ENCODE results near the gene DEPDC5.

DEPDC5 gene

DNA sequence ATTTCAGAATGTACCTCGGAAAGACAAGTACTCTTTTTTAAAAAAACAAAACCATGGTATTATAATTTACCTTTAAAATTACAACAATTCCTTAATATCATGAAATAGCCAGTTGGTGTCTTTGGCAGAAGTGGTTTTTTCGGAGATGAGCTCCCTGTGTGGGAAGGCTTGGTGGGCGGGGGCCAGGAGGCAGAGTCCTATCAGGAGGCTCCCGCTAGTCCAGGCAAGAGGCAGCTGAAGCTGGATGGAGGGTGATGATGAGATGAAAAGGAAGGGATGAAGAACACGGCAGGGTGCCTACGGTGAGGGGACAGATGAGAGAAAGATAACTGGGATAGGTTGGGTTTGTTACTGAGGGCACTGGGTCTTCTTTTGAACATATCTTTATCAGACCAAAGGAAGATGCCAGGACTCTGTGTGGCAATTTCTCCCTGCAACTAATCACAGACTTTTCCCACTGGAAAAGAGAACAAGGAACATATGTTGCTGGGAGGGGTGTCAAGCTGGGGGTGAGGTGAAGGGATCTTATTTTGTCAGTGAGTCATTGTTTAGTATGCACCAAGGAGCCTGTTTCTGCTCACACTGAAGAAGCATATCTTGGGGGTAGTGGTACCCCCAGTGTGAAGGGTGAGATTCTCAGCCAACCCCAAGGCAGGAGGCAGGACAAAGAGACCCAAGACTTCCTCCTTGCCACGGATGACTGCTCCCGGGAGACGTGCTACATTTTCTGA is 99.0 kb downstream of the DEPDC5 start:
- DNase-seq (ENCODE audit: low spot score), result no peak

DNA sequence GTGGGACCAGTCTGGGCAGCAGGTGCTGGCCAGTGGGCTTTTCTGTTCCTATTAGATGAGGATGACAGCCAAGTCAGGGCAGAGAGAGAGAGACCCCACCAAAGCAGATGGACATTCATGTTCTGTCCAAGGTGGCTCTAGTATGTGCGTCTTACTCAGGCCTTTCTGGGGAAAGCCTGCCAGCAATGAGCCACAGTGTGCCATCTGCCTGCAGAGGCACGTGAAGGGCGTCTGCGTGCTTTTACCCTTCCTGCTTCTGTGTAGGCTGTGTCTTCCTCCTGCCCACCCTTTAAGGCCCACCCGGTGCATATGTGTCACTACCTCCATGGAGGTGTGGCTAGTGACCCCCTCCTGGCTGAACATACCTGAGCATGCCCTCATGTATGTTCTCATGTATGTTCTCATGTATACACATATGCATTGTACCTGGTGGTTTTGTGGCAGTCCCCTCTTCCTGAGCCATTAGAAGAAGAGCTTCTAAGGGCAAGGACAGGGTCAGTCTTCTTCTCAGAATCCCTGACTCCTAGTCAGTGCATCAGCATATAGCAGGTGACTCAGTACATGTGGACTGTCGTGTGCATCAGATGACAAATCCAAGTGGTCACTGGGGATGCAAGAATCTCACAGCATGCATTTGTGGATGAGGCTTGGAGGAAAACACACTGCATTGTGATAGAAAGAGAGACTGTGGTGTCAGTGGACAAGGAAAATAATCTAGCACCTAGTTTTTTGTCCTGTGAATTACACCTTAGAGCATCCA is 100.1 kb downstream of the DEPDC5 start:
- no peak for DNase-seq (ENCODE audit: low spot score)

DNA sequence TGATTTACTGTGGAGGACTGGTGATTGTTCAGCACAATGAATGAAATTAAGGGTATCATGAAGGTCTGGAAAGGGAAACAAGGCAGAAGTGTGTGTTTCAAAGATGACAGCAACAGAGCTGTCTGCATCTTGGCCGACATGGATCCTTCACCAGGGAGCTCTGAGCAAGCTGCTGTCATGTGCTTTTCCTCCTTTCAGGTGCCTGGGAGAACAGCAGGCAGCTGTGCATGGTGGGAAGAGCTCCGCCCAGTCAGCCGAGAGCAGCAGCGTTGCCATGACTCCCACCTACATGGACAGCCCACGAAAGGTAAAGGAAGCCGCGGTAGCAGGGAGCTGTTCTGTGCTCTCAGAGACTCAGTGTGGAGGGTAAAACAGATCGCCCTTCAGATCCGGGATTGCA is 103.4 kb downstream of the DEPDC5 start:
- no peak for DNase-seq (ENCODE audit: low spot score)

DNA sequence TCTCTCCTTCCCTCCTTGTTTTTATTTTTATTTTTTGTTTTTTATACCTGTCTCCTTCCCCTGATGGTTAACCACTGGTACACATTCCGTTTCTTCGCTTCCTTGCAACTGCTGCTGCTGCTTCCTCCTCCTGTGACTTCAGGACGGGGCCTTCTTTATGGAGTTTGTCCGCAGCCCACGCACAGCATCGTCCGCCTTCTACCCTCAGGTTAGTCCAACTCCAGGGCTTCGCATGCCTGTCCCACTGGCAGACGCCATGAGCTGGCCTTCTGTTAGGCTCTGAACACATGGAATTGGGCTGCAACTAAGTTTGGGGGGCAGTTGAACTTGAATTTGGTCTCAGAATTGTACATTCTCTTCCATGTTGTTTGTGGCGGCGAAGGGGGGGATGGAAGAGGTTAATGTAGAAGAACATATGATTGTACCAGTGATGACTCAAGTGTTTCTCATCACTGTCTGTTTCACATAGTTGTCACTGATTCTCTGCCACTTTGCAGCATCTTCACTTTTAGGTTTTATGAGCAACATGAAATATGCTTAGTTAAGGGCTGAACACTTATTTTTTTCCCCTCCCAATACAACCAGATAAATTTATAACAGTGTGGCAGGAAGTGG is 107.5 kb downstream of the DEPDC5 start:
- no peak for DNase-seq (ENCODE audit: low spot score)

DNA sequence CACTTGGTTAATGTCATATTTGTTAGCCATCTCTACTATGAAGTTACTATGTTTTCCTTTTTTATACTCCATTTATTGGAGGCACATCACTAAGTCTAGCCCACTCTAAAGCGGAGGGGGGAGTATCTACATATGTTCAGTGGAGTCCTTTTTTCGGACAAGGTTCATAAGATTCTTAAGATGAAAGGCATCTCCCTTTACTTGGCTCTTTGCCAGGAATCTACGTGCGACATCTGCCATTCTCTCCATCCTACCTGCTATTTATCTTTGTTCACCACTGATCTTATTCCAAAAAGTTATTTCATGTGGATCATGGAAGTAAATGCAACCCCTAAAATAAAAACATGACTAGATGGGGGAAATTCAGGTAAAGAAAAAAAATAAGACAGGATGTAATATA is 113.1 kb downstream of the DEPDC5 start:
- DNase-seq (ENCODE audit: low spot score), result no peak

DNA sequence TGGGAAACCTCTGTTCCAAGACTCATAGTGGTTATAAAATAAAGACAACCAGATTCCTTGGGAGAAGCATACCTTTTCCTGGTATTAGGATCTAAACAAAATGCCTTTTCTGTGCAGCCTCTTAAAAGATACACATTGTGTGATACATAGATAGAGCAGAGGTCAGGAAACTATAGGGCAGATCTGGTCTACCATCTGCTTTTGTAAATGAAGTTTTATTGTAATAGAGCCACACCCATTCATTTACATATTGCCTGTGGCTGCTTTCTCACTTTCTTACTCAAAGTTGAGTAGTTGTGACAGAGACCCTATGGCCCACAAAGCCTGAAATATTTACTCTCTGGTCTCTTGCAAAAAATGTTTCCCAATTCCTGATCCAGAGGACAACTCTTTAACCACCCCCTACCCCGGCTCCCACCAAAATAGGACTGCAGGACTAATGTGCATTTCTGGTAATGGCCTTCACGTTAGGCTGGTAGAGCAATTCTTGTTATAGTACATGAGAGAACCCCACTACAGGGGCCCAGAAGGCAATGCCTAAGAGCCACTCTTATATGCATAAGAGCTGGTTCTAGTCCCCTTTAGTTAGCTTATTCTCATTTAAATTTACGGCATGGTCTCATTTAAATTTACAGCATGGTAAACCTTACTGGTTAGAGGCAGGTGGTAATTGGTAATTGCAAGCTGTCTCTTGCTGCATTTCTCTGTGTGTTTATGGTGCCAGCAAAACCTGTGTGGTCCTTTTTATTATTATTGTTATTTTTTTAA is 113.8 kb downstream of the DEPDC5 start:
- DNase-seq (ENCODE audit: low spot score), result no peak

DNA sequence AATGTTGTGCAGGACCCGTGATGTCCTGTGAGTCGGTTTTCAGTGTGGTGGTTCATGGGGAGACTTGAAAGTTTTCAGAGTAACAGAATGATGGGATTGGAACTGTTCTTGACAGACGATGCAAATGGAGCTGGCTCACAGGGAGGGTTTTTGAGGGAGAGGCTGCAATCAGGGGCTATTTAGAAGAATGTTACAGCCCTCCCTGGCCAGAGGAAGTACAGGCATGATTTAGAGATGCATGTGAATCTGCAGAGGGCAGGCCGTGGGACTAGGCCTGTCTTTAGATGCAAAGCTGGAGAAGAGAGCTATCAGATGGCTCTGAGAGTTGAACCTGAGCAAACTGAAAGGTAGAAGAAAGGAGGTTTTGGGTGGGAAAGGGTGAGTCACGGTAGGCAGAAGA is 115.9 kb downstream of the DEPDC5 start:
- DNase-seq (ENCODE audit: low spot score), result no peak

DNA sequence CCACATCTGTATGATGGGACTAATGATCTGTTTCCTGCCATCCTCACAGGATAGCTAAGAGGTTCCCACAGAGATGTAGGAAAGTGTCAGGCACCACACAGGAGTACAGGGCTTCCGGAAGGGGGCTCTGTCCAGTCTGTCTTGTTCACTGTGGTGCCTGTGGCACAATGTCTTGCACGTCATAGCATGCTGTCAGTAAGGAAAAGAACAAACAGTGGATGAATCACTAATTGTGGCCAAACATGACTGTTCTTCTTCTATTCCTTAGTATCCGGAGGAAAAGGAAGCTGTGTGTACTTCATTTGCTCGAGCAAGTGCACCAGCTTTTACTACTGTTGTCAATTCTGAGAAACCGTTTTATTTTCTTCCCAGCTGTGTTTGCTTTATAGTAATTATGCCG is 117.1 kb downstream of the DEPDC5 start:
- DNase-seq (ENCODE audit: low spot score), result no peak

DNA sequence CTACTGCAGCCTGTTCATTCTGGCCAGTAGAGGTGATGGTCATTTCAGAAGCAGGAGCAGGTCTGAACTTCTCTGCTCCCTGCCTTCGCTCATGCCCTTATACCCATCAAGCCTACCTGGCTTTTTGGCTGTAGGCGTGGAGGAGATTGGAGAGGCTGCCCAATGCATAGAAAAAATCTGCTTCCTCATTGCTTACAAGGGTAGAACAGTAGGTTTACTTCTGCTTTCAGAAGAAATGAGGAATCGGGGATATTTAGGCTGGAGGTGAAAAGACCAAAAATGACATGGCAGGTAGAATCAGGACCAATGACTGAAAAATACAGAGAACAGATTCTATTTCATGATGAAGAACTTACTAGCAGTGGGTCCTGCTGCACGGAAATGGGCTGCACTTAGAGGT is 117.7 kb downstream of the DEPDC5 start:
- DNase-seq (ENCODE audit: low spot score), result peak; percentile 38

DNA sequence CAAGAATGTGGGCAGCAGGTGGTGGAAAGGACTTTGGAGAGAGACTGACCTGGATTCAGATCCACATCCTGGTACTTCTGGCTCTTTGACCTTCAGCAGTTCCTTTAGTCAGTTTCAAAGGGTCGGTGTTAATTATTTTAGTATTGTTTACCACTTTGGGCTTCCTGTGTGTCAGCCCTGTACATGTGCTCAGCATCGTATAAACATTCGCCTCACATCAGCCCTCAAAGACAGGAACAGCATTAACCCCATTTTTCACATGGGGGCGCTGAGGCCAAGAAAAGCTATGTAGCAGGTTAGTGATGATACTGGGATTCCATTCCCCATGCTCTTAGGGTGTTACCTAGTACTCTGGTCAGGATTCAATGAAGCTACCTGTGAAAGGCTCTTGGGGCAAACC is 118.4 kb downstream of the DEPDC5 start:
- DNase-seq (ENCODE audit: low spot score), result no peak

DNA sequence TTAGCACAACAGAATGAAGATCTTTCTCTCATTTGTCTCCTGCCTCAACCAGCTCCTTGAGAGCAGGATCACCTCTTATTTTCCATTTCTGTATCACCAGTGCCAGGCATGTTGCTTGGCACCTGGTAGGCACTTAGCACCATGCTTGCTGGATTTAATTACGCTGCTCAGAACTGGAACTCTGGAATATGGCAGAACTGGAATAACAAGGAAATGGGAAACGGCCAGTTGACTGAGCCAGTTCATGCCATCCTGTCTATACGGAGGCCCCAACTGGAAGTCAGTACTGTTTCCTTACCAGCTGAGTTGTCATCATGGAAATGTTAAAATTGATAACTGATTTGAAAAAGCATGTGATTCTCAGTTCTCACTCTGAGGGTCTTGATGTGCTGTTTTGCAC is 121.0 kb downstream of the DEPDC5 start:
- no peak for DNase-seq (ENCODE audit: low spot score)

DNA sequence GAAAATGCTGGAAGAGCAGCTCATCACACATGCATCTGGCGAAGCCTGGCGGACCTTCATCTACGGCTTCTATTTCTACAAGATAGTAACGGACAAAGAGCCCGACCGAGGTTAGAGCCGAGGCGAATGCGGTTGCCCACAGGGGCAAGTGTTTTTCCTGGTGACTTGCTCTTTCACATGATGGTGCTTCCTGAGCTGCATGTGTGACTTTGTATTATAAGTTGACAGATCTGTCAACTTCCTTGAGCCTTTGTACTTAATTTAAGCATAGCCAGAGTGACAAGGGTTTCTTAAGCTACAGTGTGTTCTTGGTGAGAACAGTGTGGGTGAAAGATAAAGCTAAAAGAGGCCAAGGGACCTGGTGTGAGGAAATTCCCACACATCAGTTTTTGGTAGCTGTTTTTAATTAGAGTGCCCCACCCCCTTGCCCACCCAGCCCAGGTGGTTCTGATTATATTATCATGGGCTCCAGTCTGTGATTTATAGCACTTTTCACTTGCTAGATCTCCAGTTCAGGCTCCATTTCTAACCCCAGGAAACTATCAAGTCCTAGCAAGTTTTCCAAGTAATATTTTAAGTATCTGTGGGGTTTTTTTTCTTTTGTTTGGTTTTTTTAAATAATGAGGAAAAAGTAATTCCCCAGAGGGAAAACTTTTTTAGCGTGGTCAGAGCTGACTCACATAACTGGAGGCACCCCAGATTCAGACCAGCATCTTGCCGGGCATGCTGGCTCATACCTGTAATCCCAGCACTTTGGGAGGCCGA is 122.5 kb downstream of the DEPDC5 start:
- DNase-seq (ENCODE audit: low spot score), result no peak

DNA sequence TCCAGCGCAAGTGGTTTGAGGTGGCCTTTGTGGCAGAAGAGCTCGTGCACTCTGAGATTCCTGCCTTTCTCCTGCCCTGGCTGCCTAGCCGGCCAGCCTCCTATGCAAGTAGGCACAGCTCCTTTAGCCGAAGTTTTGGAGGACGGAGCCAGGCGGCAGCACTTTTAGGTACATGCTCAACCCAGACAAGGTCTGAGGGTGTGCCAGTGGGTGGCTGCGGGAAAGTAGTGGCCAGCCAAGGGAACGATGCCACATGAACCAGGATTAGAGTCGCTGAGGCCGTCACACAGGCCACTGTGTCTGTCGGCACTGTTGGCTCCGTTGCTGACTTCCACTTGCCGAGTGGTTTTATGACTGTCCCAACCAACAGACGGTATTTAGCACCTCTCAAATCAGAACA is 125.8 kb downstream of the DEPDC5 start:
- DNase-seq (ENCODE audit: low spot score), result no peak

DNA sequence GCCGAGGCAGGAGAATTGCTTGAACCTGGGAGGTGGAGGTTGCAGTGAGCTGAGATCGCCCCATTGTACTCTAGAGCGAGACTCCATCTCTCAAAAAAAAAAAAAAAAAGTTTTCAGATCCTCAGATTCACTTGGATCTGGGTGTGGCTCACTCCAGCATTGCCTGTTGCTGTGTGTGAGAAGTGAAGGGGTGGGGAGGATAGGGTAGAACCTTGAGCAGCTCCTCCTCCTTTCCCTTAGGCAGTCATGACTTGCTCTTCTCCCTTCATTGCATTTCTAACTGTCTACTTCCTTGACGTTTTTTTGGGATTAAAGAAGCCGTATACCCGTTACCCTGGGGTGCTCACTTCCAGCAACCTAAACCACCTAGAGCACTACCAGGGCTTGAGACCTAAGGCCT is 127.4 kb downstream of the DEPDC5 start:
- no peak for DNase-seq (ENCODE audit: low spot score)

DNA sequence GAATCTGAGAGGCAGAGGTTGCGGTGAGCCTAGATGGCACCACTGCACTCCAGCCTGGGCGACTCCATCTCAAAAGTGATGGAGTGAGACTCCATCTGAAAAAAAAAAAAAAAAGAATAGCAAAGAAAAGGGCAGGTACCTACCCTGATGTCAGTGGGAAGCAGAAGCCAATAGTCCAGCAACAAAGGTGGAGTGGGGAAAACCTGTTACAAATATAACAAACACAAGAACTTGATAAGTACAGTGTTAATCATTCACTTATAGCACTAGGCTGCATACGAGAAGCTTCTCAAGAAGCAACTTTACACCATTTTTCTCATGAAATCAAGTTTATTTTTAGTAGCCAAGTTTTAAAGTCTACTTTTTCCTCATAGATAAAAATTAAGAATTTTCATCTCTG is 128.0 kb downstream of the DEPDC5 start:
- DNase-seq (ENCODE audit: low spot score), result no peak

DNA sequence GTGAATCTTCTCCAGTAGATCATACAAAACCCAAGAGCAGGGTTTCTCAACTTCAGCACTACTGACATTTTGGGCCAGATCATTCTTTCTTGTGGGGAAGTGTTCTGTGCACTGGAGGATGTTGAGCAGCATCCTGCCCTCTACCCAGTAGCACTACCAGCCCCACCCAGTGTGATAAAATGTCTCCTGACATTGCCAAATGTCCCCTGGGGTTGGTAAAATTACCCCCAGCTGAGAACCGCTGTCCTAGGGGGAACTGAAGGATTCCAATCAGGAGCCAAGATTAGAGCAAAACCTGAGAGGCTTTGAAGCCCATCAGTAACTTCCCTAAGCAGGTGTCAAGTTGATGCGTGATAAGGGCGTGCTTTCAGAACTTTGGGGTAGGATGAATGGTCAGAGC is 129.2 kb downstream of the DEPDC5 start:
- no peak for DNase-seq (ENCODE audit: low spot score)

DNA sequence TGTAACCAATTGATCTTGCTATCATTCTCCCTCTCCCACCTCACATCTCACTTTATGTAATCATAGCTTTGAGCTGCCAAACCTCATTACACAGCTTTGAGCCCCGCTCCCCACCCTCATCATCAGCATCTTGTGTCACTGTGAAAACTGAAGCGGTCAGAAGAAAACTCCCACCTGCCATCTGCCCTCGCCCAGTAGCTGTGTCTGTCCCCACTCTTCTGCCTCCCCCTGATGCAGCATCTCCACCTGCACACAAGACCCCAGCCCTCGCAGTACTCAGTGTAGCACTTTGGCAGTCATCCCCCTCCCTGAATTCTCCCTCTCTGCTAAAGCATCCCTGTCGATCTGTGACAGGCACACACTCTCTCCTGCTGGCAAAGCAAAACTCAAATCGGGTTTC is 130.2 kb downstream of the DEPDC5 start:
- DNase-seq (ENCODE audit: low spot score), result no peak

DNA sequence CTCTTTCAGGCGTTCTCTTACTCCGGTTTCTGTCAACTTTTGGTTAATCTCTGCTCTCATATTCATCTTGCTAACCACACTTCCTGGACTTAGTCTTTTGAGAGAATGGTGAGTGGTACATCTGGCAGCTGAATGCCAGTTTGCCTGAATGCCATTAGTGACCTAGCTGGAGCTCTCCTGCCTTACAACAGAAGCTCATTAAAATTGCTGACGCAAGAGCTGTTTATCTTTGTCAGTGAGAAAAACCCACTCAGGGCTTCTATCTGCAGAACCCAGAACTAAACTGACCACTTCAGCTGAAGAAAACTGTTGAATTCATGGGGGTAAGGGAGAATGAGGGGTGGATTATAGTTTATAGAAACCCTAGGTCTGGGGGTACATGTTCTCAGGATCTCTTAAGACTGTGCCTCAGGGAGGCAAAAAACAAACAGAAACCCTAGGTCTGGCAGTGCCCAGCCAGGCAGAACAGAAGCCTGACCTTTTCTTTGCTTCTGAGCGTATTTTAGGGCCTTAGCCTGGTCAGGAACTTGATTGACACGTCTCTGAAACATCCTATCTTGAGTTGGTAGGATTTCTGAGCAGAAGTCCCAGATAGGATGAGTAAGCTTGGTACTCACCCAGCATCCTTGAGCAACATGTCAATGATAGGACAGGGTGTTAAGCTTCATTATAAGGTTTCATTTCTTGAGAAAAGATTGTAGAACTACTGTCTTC is 137.7 kb downstream of the DEPDC5 start:
- DNase-seq (ENCODE audit: low spot score), result no peak

DNA sequence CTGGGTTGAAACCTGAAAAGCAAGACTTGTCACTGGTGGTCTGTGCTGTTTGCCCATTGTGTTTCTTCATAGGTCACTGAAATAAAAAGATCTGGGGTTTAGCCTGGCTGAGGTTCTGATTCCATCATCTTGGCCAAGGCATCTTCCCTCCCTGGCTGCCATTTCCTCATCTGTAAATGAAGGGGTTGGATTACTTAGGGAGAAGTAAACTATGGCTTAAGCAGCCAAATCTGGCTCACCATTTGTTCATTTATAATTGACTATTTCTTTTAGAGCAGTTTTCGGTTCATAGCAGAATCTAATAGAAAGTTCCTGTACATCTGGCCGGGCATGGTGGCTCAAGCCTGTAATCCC is 138.2 kb downstream of the DEPDC5 start:
- no peak for DNase-seq (ENCODE audit: low spot score)

DNA sequence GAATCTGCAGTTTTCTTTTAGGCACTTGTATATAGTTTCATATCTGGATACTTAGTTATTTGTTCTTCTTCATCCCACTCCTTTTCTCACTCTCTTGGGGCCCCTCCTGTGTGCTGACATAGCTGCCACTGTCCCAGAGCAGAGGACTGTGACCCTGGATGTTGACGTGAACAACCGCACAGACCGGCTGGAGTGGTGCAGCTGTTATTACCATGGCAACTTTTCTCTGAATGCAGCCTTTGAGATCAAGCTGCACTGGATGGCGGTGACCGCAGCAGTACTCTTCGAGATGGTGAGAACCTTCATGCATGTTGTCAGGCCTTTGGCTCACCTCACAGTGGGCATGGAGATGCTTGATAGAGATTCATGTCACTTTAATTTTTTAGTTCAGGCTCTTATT is 139.6 kb downstream of the DEPDC5 start:
- no peak for DNase-seq (ENCODE audit: low spot score)

DNA sequence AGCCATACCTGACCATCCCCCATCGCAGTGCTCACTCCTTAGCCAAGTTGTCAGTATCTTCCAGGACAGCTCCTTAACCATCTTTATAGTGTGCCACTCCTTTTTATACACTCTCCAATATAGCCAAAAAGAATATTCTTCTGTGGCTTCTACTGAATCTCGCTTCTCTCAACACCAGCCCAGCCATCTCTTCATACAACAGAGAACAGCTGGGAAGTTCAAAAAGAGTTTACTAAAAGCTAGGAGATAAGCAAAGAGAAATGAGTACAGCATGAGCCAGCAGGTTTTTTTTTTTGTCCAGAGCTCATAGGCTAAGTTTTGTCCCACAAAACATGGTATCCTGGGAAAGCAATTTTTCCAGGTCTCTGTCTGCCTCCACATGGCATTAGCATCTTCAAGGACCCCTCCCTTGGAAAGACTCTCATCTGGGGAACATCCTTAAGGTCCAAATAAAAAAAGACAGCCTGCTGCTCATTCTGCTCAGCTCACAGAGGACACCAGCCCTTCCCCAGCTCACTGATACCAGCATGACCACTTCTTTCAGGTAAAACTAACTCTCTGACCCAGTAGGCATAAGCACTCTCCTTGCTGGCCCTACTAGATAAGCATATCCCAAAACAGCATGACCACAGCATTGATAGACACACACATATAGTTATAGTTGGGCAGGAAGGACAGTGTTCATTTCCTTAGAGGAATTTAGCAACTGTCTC is 141.7 kb downstream of the DEPDC5 start:
- no peak for DNase-seq (ENCODE audit: low spot score)

All from germinal center (tissue), 1 donor.